PC-3 (cell line): Measurements from ENCODE around the gene VPS33B. TPM values are rescaled to one million over a fixed set of nuclear protein-coding genes. Genes with fewer than 3 reads are reported as not detected.
A peak's percentile ranks its signal among the peaks of the same experiment; 100 is the strongest.

Experiments
- ATAC-seq: fragments of 200-7000 bp; cut with Tn5 transposase; 2 replicates; pipeline ENCODE4 v1.9.1; 2020; ENCODE audit warnings: mild to moderate bottlenecking, moderate library complexity
- BruUV-seq: library from RNA; stranded (reverse); fragments of 400-500 nt; replicated peaks from 2 replicates; lab custom pipeline; 2021; lab: Mats Ljungman, UMichigan
- CTCF ChIA-PET: fragments of 300-600 bp; sonication (Branson Sonifier 250); formaldehyde crosslinking; loops from one replicate; lab custom pipeline; 2022; ENCODE audit warnings: antibody characterized with exemption; lab: Charles Lee
- POLR2A ChIA-PET: fragments of 300-600 bp; sonication (Branson Sonifier 250); formaldehyde crosslinking; loops from one replicate; lab custom pipeline; 2022; ENCODE audit warnings: antibody characterized with exemption; ENCODE audit not compliant: unreplicated experiment; lab: Charles Lee
- DNase-seq: peaks from one replicate; pipeline ENCODE4 v3.0.0-alpha.2; 2015
- H2AFZ ChIP-seq: fragments of 300-600 bp; sonication (generic); 2 replicates; pipeline ENCODE4 v1.6.0; 2016; ENCODE audit warnings: antibody characterized with exemption, low read length
- H3F3A ChIP-seq: fragments of 300-600 bp; sonication (generic); one replicate; pipeline ENCODE4 v1.6.0; 2017; ENCODE audit warnings: antibody characterized with exemption, low read length, control low read depth, mild to moderate bottlenecking; ENCODE audit not compliant: unreplicated experiment
- H3K27ac ChIP-seq: fragments of 300-600 bp; sonication (generic); 2 replicates; pipeline ENCODE4 v1.5.1; 2016; ENCODE audit warnings: mild to moderate bottlenecking, low read length
- H3K27me3 ChIP-seq: fragments of 300-600 bp; sonication (generic); 2 replicates; pipeline ENCODE4 v1.6.1; 2016; ENCODE audit warnings: low read length, mixed read lengths
- H3K36me3 ChIP-seq: fragments of 300-600 bp; sonication (generic); 2 replicates; pipeline ENCODE4 v1.6.1; 2016; ENCODE audit warnings: low read depth, mixed run types, low read length, mixed read lengths
- H3K4me1 ChIP-seq: fragments of 300-600 bp; sonication (generic); 2 replicates; pipeline ENCODE4 v1.5.1; 2016; ENCODE audit warnings: low read length; ENCODE audit not compliant: insufficient read depth
- H3K4me2 ChIP-seq: fragments of 300-600 bp; sonication (generic); 2 replicates; pipeline ENCODE4 v1.6.0; 2016; ENCODE audit warnings: low read length
- H3K4me3 ChIP-seq: fragments of 300-600 bp; sonication (generic); 2 replicates; pipeline ENCODE4 v1.5.1; 2016; ENCODE audit warnings: mild to moderate bottlenecking, low read length, mixed read lengths
- H3K79me2 ChIP-seq: fragments of 300-600 bp; sonication (generic); 2 replicates; pipeline ENCODE4 v1.6.1; 2017; ENCODE audit warnings: low read length, mixed read lengths
- H3K9ac ChIP-seq: fragments of 300-600 bp; sonication (generic); 2 replicates; pipeline ENCODE4 v1.6.0; 2016; ENCODE audit warnings: mild to moderate bottlenecking, low read length
- H3K9me2 ChIP-seq: fragments of 300-600 bp; sonication (generic); replicated peaks from 2 replicates; pipeline ENCODE4 v1.6.1; 2016; ENCODE audit warnings: mixed run types, low read length, mixed read lengths
- H3K9me3 ChIP-seq: fragments of 300-600 bp; sonication (generic); 2 replicates; pipeline ENCODE4 v1.6.1; 2016; ENCODE audit warnings: low read length, mixed read lengths
- H4K20me1 ChIP-seq: fragments of 300-600 bp; sonication (generic); 2 replicates; pipeline ENCODE4 v1.6.1; 2016; ENCODE audit warnings: low read length, mixed read lengths
- EZH2 ChIP-seq: fragments of 300-600 bp; sonication (generic); IDR thresholded peaks from one replicate; pipeline ENCODE4 v1.6.1; 2017; ENCODE audit warnings: antibody characterized with exemption, mild to moderate bottlenecking, low read length; ENCODE audit not compliant: unreplicated experiment
- EZH2phosphoT487 ChIP-seq: fragments of 300-600 bp; sonication (generic); IDR thresholded peaks from 2 replicates; pipeline ENCODE4 v1.6.1; 2018; ENCODE audit warnings: mild to moderate bottlenecking, antibody characterized with exemption, low read length, borderline replicate concordance
- intact Hi-C: fragments of 100-400 bp; cut with micrococcal nuclease; formaldehyde crosslinking; loops from 2 replicates; pipeline ENCODE4 v1.9.0; 2023
- total RNA-seq: library from RNA; depleted of rRNA; stranded (reverse); fragments of >200 nt; gene quantifications from 2 replicates; pipeline ENCODE4 v1.2.3, GENCODE V29; 2014
- TF ChIP-seq, protein P1 (sequence below): fragments of 300-600 bp; sonication (generic); conservative IDR thresholded peaks from 2 replicates; pipeline ENCODE4 v1.5.1; 2017; ENCODE audit warnings: antibody characterized with exemption, low read depth, mild to moderate bottlenecking, low read length

Gene VPS33B
- total RNA-seq, 1 experiment from 2014 or later: 8.0 TPM

GRCh38 chr15:91039996-91040395 is 17.6 kb upstream of the VPS33B start:
- ChIA-PET CTCF (no interaction called here), POLR2A (no interaction called here)
- intact Hi-C loops: loop anchor here (10.0 kb wide), 1 partner anchor 105 kb away; the partner anchor contains the start of genes HDDC3 and UNC45A
- TF ChIP-seq EZH2phosphoT487 (no peak), EZH2 (no peak)
- TF ChIP-seq, protein P1, sequence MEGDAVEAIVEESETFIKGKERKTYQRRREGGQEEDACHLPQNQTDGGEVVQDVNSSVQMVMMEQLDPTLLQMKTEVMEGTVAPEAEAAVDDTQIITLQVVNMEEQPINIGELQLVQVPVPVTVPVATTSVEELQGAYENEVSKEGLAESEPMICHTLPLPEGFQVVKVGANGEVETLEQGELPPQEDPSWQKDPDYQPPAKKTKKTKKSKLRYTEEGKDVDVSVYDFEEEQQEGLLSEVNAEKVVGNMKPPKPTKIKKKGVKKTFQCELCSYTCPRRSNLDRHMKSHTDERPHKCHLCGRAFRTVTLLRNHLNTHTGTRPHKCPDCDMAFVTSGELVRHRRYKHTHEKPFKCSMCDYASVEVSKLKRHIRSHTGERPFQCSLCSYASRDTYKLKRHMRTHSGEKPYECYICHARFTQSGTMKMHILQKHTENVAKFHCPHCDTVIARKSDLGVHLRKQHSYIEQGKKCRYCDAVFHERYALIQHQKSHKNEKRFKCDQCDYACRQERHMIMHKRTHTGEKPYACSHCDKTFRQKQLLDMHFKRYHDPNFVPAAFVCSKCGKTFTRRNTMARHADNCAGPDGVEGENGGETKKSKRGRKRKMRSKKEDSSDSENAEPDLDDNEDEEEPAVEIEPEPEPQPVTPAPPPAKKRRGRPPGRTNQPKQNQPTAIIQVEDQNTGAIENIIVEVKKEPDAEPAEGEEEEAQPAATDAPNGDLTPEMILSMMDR: no peak
- Histone ChIP-seq H3K27me3 (no peaks in the 10 kb centered on the region; the same call in 1 of the 2 replicates), H3K79me2 (no peaks in the 10 kb centered on the region), H3K4me3 (no peak overlapping the region), H3K4me1 (no peaks in the 10 kb centered on the region), H3F3A (no peaks in the 10 kb centered on the region), H3K36me3 (no peaks in the 10 kb centered on the region), H3K9me2 (no peaks in the 10 kb centered on the region), H3K9ac (no peak overlapping the region), H4K20me1 (no peaks in the 10 kb centered on the region), H3K27ac (no peak overlapping the region), H3K4me2 (no peak overlapping the region), H2AFZ (no peak overlapping the region), H3K9me3 (no peaks in the 10 kb centered on the region)
- no TSS peak for BruUV-seq
- no peak for ATAC-seq
- DNase-seq: no peak

DNA sequence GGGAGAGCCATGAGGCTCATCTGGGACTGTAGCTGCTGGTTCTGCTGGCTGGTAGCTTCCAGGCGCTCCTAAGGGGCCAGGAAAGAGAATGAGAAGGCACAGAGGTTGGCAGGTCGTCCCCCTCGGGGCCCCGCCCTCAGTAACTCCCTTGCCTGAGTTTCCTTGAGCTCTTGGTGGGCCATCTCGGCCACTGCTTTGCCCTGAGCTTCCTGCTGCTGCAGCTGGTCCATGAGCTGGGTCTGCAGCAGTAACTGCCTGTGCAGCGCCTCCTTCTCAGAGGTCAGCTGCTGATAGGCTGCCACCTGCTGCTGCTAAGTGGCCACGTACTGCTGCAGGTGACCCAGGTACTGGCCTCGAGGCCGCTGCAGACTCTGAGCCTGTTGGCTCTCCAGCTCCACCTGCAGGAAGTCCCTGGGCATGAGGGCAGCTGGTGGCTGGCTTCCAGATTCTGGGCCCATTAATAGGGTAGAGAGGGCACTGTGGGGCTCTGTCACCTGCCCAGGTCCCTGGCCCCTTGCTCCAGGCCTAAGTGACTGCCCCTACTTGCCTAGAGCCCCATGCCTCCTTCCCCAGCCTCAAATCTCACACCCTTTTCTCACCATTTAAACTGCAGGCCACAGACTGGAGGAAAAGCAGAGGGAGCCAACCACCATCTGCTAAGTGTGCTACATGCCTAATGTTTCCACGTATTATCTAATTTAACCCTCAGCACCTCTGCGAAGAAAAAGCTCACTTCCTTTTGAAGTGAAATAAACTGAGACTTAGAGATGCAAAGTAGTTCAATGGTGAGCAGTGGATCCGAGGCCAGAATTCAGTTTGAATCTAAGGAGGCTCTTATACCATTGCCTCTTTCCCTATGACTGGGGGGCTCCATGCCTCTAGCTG is 10.8 kb upstream of the VPS33B start:
- Histone ChIP-seq H3K4me3 (no peak overlapping the region), H3K9me3 (no peaks in the 10 kb centered on the region), H3K9me2 (no peaks in the 10 kb centered on the region), H4K20me1 (no peaks in the 10 kb centered on the region), H3K36me3 (no peaks in the 10 kb centered on the region), H3F3A (no peaks in the 10 kb centered on the region), H3K9ac (no peak overlapping the region), H3K4me1 (no peaks in the 10 kb centered on the region), H3K79me2 (no peaks in the 10 kb centered on the region), H3K4me2 (no peak overlapping the region), H3K27ac (no peak overlapping the region), H2AFZ (peak overlapping the region; percentile 53; the same call in 1 of the 2 replicates), H3K27me3 (no peaks in the 10 kb centered on the region; the same call in 1 of the 2 replicates)
- ATAC-seq: peak; percentile 87
- intact Hi-C loops: loop anchor here (2.0 to 10.0 kb wide), 2 partner anchors 76 to 98 kb away; partner anchors contain the start of genes HDDC3 and UNC45A
- peak; percentile 76 for DNase-seq
- TF ChIP-seq EZH2phosphoT487 (no peak), EZH2 (no peak)
- TF ChIP-seq, protein P1: peak; percentile 61
- CTCF ChIA-PET: interaction anchor here (1.0 to 1.2 kb wide), 2 partner anchors 76 to 239 kb away, joined by 3 to 4 read pairs; no protein-coding TSS in a partner anchor
- POLR2A ChIA-PET: interaction anchor here (0.8 kb wide), 1 partner anchor 11 kb away, joined by 3 read pairs; the partner anchor contains the start of gene VPS33B
- no TSS peak for BruUV-seq
